NOMO-1 (cell line): Measurements from ENCODE around the gene EBI3.
"Not testable (repeated sequence)": the region's sequence is repeated elsewhere in the genome, so short reads cannot be mapped to it uniquely, and the experiment has no call there.

ENCODE experiments used
- DNase-seq, 2 experiments: peaks; one replicate each; lab custom pipeline; 2025; ENCODE audit not compliant: unreplicated experiment in 2 of 2; lab: John Stamatoyannopoulos, UW

Gene EBI3

GRCh38 chr19:4233282-4233853 lies 4.0 kb downstream of the EBI3 start:
- peak; percentile 6 to 29 for DNase-seq

DNA sequence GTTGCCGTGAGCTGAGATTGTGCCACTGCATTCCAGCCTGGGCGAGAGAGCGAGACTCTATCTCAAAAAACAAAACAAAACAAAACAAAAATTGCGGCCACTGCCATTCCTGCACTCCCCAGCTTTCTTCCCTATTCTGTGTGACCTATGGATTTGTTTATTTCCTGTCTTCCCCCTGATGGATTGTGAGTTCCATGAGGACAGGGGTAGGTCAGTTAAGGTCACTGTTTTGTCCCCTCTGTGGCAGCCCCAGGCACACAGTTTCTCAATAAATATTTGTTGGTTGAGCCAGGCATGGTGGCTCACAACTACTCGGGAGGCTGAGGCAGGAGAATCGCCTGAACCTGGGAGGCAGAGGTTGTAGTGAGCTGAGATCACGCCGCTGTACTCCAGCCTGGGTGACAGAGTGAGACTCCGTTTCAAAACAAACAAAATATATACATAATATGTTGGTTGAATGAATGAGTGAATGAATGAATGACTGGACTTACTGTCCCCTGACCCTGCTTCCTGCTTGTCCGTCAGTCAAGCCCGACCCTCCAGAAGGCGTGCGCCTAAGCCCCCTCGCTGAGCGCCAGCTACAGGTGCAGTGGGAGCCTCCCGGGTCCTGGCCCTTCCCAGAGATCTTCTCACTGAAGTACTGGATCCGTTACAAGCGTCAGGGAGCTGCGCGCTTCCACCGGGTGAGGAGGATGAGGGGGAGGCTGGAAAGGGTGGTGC lies 5.0 kb downstream of the EBI3 start:
- DNase-seq = no peak

- DNase-seq = no peak
Measured at GRCh38 chr19:4234862-4235201, 5.5 kb downstream of the EBI3 start.

DNA sequence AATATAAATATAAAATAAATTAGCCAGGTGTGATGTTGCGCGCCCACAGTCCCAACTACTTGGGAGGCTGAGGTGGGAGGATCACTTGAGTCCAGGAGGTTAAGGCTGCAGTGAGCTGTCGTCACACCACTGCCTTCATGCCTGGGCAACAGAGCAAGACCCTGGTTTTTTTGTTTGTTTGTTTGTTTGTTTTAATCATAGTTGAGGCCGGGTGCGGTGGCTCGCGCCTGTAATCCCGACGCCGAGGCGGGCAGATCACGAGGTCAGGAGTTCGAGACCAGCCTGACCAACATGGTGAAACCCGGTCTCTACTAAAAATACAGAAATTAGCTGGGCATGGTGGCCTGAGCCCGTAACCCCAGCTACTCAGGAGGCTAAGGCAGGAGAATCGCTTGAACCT lies 8.2 kb downstream of the EBI3 start:
- not testable (repeated sequence) for DNase-seq

DNA sequence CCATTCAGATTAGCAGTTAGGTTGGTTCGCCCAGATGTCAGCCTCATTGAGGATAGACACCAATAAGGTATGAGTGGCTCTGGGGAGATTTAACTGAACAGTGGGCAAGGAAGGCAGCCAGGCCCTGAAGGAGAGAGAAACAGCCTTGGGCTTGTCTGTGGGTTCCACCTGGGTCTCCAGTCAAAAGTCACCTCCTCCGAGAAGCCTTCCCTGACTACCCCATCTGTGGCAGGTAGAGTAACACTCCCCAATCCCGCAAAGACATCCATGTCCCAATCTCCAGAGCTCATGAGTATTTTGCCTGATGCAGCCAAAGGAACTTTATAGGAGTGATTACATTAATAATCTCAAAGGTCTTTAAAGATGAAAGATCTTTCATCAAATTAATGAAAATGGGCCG lies 9.5 kb downstream of the EBI3 start:
- DNase-seq = no peak

- DNase-seq = peak in 1 of 2 experiments; percentile 56
Measured at GRCh38 chr19:4241824-4242430, 12.6 kb downstream of the EBI3 start.

GRCh38 chr19:4245938-4246337 lies 16.6 kb downstream of the EBI3 start:
- not testable (repeated sequence) for DNase-seq

- peak; percentile 97 to 99 for DNase-seq
Measured at GRCh38 chr19:4246767-4247593, 17.7 kb downstream of the EBI3 start, which contains the start of gene YJU2. Gene YJU2, plus strand, starts transcription at chr19:4247080. Its CDS starts 67 bp downstream, at chr19:4247147.

DNA sequence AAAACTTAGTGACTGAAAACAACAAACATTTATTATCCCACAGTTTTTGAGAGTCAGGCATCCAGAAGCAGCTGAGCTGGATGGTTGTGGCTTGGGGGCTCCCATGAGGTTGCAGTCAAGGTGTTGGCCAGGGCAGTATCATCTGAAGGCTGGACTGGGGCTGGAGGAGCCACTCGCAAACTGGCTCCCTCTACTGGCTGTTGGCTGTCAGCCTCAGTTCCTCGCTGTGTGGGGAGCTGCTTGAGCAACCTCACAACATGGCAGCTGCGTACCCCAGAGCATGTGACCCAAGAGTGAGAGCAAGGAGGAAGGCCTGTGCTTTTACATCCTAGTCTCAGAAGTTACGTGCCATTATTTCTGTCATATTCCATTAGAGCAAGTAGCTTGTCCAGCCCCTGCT lies 27.2 kb downstream of the EBI3 start:
- DNase-seq = no peak

GRCh38 chr19:4257025-4257424 lies 27.7 kb downstream of the EBI3 start:
- DNase-seq = no peak

- no peak for DNase-seq
Measured at GRCh38 chr19:4258181-4258580, 28.9 kb downstream of the EBI3 start.

GRCh38 chr19:4260613-4261191 lies 31.4 kb downstream of the EBI3 start:
- DNase-seq = peak in 1 of 2 experiments; percentile 21

DNA sequence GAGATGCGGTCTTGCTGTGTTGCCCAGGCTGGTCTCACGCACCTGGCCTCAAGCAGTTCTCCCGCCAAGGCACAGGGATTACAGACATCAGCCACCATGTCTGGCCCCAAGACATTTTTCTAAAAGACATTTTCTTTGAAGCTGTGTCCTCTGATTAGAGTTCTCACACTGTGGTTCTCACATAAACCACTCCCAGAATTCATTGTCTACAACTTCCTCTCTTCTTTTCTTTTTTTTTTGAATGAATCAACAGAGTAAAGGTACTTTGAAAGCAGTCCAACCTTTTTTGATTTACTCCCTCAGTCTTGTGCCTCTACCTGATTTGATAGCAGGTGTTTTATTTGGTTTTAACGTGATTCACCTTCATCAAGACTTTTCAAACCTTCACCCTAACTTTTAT lies 35.5 kb downstream of the EBI3 start:
- no peak for DNase-seq

DNA sequence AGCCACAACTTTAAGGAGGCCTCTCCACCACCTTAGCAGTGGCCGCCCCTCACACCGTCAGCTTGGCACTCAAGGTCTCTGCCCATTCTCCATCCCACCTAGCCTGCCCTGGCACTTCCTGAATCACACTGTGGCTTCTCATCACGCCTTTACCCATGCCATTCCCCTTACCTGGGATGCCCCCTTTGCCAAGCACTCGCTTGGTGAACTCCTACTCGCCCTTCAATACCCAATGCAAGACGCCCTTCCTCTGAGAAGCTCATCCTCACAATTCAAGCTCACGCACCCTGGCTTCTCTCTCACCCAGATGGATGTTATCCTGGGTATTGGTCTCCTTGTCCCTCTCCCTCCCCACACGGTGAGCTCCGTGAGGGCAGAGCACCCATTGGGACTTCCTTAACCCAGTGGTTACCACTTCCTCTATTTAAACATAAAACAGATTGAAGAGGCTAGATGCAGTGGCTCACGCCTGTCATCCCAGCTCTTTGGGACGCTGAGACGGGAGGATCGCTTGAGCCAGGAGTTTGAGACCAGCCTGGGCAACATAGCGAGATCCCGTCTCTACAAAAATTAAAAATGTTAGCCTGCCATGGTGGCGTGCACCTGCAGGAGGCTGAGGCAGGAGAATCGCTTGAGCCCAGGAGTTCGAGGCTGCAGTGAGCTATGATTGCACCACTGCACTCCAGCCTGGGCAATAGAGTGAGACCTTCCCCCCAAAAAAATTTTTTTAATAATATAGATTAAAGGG lies 37.1 kb downstream of the EBI3 start:
- no peak for DNase-seq

- DNase-seq = peak in 1 of 2 experiments; percentile 32
Measured at GRCh38 chr19:4267101-4267900, 38.0 kb downstream of the EBI3 start.

GRCh38 chr19:4267901-4268815 lies 38.8 kb downstream of the EBI3 start:
- DNase-seq = no peak

- DNase-seq = no peak
Measured at GRCh38 chr19:4268816-4269430, 39.6 kb downstream of the EBI3 start.

- DNase-seq = no peak
Measured at GRCh38 chr19:4272894-4273293, 43.6 kb downstream of the EBI3 start.
